Gastrocnemius medialis (tissue), 4 donors: Measurements from ENCODE around the gene PRKCH. TPM values are rescaled to one million over a fixed set of nuclear protein-coding genes. Genes with fewer than 3 reads are reported as not detected.

Source experiments
- ATAC-seq, 2 donors: fragments of 150-250 bp; one replicate each; pipeline ENCODE4 v1.9.1; 2016
- DNase-seq, 2 donors: peaks; one replicate each; pipeline ENCODE4 v3.0.0-alpha.2; 2019
- H3K27ac ChIP-seq, 4 donors: fragments of 200-600 bp; sonication (generic); 1 replicate in 1 of 4; 2 replicates in 3 of 4; pipeline ENCODE4 v1.5.1; 2016 to 2018; ENCODE audit warnings: mild to moderate bottlenecking in 2 of 4, moderate library complexity in 1 of 4
- H3K27me3 ChIP-seq, 3 donors: fragments of 200-600 bp; sonication (generic) in 2 of 3; 1 replicate in 1 of 3; 2 replicates in 2 of 3; pipeline versions ENCODE4 v1.5.1 to v1.6.0; 2016 to 2019; ENCODE audit warnings: mild to moderate bottlenecking in 1 of 3, moderate library complexity in 1 of 3
- H3K36me3 ChIP-seq, 2 donors: fragments of 200-600 bp; sonication (generic) in 1 of 2; one replicate each; pipeline ENCODE4 v1.5.1; 2017 to 2018
- H3K4me1 ChIP-seq, 2 donors: fragments of 200-600 bp; sonication (generic) in 1 of 2; one replicate each; pipeline ENCODE4 v1.5.1; 2016 to 2017; ENCODE audit warnings: mild to moderate bottlenecking in 2 of 2
- H3K4me3 ChIP-seq, 4 donors: fragments of 200-600 bp; sonication (generic) in 3 of 4; 1 replicate in 1 of 4; 2 replicates in 3 of 4; pipeline ENCODE4 v1.5.1; 2016 to 2019; ENCODE audit warnings: mild to moderate bottlenecking in 2 of 4
- H3K9me3 ChIP-seq, 3 donors: fragments of 200-600 bp; sonication (generic) in 2 of 3; 1 replicate in 1 of 3; 2 replicates in 2 of 3; pipeline ENCODE4 v1.5.1; 2016 to 2019
- CTCF ChIP-seq, 5 experiments: fragments of 450-650 bp in 3 of 5; fragments of 200-600 bp in 2 of 5; sonication (generic) in 2 of 5; IDR thresholded peaks in 4 of 5; conservative IDR thresholded peaks in 1 of 5; 1 replicate in 4 of 5; 2 replicates in 1 of 5; pipeline ENCODE4 v1.5.1; 2016 to 2019; ENCODE audit warnings: antibody characterized with exemption in 5 of 5, mild to moderate bottlenecking in 3 of 5, moderate library complexity in 3 of 5
- POLR2A ChIP-seq, 2 donors: fragments of 450-650 bp; IDR thresholded peaks; one replicate each; pipeline ENCODE4 v1.6.1; 2017; ENCODE audit warnings: antibody characterized with exemption in 2 of 2, mild to moderate bottlenecking in 2 of 2, moderate library complexity in 2 of 2
- in situ Hi-C, 4 donors: fragments of 200-750 bp; cut with MboI; loops; one replicate each; pipeline versions ENCODE4 v1.15.0 to v1.8.0; 2017; ENCODE audit warnings: low sequenced_read_pairs in 4 of 4
- intact Hi-C: fragments of 100-400 bp; cut with DNase I; formaldehyde crosslinking; loops from one replicate; pipeline ENCODE4 v1.15.1; 2023; ENCODE audit warnings: low total_unique reads
- total RNA-seq, 4 donors: library from RNA; depleted of rRNA; stranded (reverse); fragments of >200 nt; gene quantifications; one replicate each; pipeline versions ENCODE4 v1.1.0 to v1.2.3, GENCODE V29; 2016

The PRKCH gene
- total RNA-seq, 4 donors from 2014 or later, result 11.3 to 32.4 (median 16.6) TPM

DNA sequence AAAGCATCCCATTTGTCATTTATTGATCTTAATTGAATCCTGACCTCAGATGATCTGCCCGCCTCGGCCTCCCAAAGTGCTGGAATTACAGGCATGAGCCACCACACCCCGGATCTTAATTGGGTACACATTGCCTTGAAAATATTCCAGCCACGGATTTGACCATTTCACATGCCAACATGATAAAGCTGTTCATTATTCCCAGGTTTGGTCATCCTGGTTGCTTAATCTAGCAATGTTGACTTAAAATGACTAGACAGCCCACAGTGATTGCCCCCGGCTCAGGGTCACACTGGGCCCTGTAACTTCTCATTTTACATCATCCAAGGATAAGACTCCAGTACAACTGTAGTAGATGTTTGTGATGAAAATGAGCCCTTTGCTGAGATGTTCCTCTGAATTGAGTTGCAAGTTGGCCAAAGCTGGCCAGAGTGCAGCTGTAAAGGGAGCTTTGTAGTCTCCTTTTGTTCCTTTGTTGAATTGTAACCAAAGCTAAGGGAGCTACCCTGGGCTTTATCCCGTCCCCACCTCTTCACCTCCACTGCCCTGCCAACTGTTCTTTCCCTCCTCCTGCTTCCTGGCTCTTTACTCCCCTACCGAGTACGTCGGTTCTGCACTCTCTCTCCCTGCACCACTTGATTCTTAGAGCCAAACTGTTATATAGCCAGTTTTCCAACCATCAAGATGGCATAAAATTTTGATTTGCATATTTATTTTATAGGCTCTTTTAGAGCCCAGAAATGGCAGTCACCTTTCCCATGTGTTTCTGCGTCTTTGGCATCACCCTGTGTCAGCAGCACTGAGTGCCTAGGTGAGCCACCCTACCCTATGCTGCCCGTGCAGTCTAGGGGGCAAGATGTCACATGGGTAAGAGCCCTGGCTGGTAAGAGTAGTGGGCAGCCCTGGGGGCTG lies 232.6 kb downstream of the PRKCH start:
- intact Hi-C loops, result no loop called here
- Histone ChIP-seq H3K36me3 (no peaks in the 10 kb centered on the region), H3K9me3 (no peaks in the 10 kb centered on the region), H3K27me3 (no peaks in the 10 kb centered on the region), H3K4me1 (no peaks in the 10 kb centered on the region), H3K27ac (no peak overlapping the region), H3K4me3 (no peak overlapping the region)
- TF ChIP-seq CTCF (IDR thresholded peaks at IDR 0.05 in 4 of 5, conservative IDR thresholded peaks at IDR 0.05 in 1 of 5) (no peak), POLR2A (IDR thresholded peaks at IDR 0.05) (no peak)
- DNase-seq, result no peak
- in situ Hi-C loops, result no loop called here
- ATAC-seq, result no peak

GRCh38 chr14:61555056-61555838 lies 233.9 kb downstream of the PRKCH start:
- H3K27me3 ChIP-seq, result no peaks in the 10 kb centered on the region
- intact Hi-C loops (no loop called here), in situ Hi-C loops (no loop called here)
- no peak overlapping the region for H3K4me3 ChIP-seq
- TF ChIP-seq POLR2A (IDR thresholded peaks at IDR 0.05), result no peak
- TF ChIP-seq CTCF (IDR thresholded peaks at IDR 0.05 in 4 of 5, conservative IDR thresholded peaks at IDR 0.05 in 1 of 5), result no peak
- DNase-seq, result no peak
- no peak for ATAC-seq
- H3K36me3 ChIP-seq, result no peaks in the 10 kb centered on the region
- no peak overlapping the region for H3K27ac ChIP-seq
- peaks cover 0 to 6% of the 10 kb centered on the region in 2 donors for H3K4me1 ChIP-seq
- H3K9me3 ChIP-seq, result no peaks in the 10 kb centered on the region

GRCh38 chr14:61556455-61556854 lies 235.1 kb downstream of the PRKCH start:
- no peak for DNase-seq
- Histone ChIP-seq H3K4me3 (no peak overlapping the region), H3K4me1 (peaks cover 8 to 18% of the 10 kb centered on the region in 2 donors), H3K27me3 (no peaks in the 10 kb centered on the region), H3K27ac (no peak overlapping the region), H3K36me3 (no peaks in the 10 kb centered on the region), H3K9me3 (no peaks in the 10 kb centered on the region)
- intact Hi-C loops (no loop called here), in situ Hi-C loops (no loop called here)
- TF ChIP-seq CTCF (IDR thresholded peaks at IDR 0.05 in 4 of 5, conservative IDR thresholded peaks at IDR 0.05 in 1 of 5) (no peak), POLR2A (IDR thresholded peaks at IDR 0.05) (no peak)
- ATAC-seq, result no peak

- no peak for ATAC-seq
- DNase-seq, result no peak
- Histone ChIP-seq H3K4me1 (peaks cover 15 to 26% of the 10 kb centered on the region in 2 donors), H3K36me3 (no peaks in the 10 kb centered on the region), H3K9me3 (no peaks in the 10 kb centered on the region), H3K4me3 (no peak overlapping the region), H3K27me3 (no peaks in the 10 kb centered on the region), H3K27ac (no peak overlapping the region)
- in situ Hi-C loops, result no loop called here
- intact Hi-C loops, result no loop called here
- TF ChIP-seq POLR2A (IDR thresholded peaks at IDR 0.05) (no peak), CTCF (IDR thresholded peaks at IDR 0.05 in 4 of 5, conservative IDR thresholded peaks at IDR 0.05 in 1 of 5) (no peak)
Measured at GRCh38 chr14:61557262-61557661, 235.9 kb downstream of the PRKCH start.
